GM10266 (cell line): Measurements from ENCODE around the gene ZBTB42.

Experiments
- DNase-seq: peaks from one replicate; pipeline ENCODE4 v3.0.0; 2012; ENCODE audit errors: extremely low spot score
- TF ChIP-seq, protein P1 (sequence below): IDR thresholded peaks from 2 replicates; pipeline ENCODE4 v1.5.1; 2012; ENCODE audit warnings: mild to moderate bottlenecking, low read depth; ENCODE audit not compliant: control insufficient read depth, insufficient read depth; ENCODE audit errors: missing control alignments

ZBTB42 gene

DNA sequence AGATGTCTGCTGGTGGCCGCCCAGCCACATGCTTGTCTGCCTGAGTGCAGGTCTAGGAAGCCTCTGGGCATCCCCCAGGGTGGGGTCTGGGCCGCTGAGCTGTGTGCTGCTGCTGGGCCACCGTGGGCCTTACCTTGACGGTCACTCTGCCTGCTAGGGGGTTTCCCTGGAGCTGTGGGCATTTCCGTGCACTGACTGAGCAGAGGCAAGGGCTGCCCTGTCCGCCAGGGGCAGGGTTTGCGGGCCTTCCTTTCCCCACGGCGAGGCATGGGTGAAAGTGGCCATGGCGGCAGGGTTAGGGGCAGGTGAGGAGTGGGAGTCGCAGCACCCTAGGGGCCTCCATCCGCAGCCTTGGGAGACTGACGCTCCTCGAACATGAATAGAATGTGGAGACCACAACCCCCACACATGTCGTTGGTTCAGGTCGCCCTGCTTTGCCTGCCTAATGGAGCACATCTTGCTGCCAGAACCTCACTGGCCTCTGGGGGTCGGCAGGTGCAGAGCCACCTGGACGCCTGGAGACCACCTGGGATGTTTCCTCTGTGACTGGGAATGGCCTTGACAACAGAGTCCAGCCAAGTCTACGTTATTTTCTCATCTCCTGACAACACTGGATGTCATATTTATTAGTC is 2.5 kb downstream of the ZBTB42 start:
- TF ChIP-seq, protein P1, sequence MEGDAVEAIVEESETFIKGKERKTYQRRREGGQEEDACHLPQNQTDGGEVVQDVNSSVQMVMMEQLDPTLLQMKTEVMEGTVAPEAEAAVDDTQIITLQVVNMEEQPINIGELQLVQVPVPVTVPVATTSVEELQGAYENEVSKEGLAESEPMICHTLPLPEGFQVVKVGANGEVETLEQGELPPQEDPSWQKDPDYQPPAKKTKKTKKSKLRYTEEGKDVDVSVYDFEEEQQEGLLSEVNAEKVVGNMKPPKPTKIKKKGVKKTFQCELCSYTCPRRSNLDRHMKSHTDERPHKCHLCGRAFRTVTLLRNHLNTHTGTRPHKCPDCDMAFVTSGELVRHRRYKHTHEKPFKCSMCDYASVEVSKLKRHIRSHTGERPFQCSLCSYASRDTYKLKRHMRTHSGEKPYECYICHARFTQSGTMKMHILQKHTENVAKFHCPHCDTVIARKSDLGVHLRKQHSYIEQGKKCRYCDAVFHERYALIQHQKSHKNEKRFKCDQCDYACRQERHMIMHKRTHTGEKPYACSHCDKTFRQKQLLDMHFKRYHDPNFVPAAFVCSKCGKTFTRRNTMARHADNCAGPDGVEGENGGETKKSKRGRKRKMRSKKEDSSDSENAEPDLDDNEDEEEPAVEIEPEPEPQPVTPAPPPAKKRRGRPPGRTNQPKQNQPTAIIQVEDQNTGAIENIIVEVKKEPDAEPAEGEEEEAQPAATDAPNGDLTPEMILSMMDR, result no peak

GRCh38 chr14:104803912-104804410 is 3.1 kb downstream of the ZBTB42 start:
- DNase-seq, result no peak

More for the DNA sequence above, 2.5 kb downstream of the ZBTB42 start:
- no peak for DNase-seq

DNA sequence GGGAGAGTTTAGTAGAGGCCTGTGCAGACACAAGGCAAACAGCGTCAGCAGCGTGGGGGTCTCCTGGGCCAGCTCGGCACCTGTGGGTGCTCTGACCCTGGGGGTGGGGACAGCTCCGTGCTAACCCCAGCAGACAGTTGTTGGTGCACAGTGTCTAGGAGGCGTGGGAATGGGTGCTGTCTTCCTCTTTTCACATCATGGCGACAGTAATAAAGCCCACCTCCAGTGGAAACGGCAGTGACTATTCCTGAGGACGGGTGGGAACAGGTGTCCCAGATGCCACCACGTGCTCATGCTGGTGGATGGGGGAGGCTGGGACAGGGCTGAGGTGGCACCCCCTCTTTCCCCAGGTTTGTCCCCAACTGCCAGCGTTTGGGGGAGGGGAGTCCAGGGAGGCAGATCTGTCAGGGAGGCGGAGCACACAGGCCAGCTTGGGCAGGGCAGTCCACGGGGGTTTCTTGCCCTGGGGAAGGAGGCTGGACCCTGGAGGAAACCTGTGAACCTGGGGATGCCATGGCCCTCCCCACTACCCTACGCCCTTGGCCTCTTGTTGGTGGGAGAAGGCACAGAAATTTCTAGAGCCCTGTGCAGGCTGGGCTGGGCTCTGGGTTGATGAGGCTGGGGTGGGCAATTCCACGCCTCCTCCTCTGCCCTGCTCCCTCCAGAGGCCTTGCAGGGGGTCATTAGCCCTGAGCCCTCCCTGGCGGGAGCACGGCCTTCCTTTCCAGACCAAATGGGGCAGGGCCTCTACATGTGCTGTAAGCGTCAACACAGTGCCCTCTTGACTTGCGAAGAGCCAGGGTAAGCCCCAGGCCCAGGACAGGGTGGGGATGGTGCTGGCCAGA is 3.8 kb downstream of the ZBTB42 start:
- TF ChIP-seq, protein P1, result no peak
- no peak for DNase-seq

More at GRCh38 chr14:104803912-104804410, 3.1 kb downstream of the ZBTB42 start:
- TF ChIP-seq, protein P1, result no peak

DNA sequence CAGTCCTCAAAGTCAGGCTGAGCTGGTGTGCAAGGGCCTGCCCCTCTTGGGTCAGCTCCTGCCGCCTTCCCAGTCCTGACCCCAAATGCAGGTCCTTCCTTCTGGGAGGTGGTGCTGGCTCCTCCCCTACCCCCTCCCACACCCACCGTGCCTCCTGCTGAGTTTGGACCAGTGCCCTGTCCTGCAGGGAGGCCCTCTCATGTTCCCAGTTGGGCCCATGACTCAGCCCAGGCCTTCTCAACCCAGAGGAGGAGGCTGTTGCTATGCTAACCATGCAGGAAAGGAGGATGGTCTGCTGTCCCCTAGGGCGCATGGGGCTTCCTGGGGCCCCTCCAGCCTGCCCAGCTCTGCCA is 4.4 kb downstream of the ZBTB42 start:
- TF ChIP-seq, protein P1, result no peak
- DNase-seq, result no peak

DNA sequence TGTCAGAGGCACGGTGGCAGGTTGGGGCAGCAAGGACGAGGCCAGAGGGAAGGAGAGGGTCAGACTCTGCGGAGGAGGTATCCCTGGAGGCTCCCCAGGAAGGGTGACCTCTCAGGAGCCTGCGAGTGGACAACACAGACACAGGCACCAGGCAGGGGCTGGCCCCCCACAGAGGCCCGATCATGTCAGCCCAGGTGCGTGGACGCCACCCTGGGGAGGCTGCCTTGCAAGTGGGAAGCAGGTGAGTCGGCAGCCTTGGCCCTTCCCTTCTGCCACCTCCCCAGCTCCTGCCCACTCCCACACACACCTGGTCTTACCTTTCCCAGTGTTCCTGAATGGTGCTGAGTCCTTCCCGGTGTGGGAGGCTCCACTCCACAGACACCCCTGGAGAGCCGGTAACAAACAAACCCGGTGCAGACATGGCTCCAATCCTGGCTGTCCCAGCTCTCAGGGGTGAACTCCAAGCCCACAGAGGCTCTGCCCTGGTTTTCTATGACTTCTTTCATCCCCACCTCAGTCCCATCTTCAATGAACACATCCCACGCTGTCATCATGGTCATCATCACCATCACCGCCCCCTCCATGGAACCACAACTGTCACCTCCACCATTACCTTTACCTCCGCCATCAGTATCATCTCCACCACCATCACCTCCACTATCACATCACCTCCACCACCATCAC is 5.2 kb downstream of the ZBTB42 start:
- DNase-seq, result no peak
- TF ChIP-seq, protein P1, result no peak

GRCh38 chr14:104806625-104807465 is 5.9 kb downstream of the ZBTB42 start:
- DNase-seq, result no peak
- TF ChIP-seq, protein P1, result no peak
